Skin epidermis (tissue), 12 donors: Measurements from ENCODE around the gene SAT1.
"Not testable (repeated sequence)": the region's sequence is repeated elsewhere in the genome, so short reads cannot be mapped to it uniquely, and the experiment has no call there.

Source experiments
- H3K27ac ChIP-seq, 21 experiments: fragments of 200-600 bp; sonication (generic) in 11 of 21; one replicate each; pipeline ENCODE4 v1.5.0; 2020; ENCODE audit warnings: mild to moderate bottlenecking in 3 of 21, inconsistent platforms in 2 of 21, moderate library complexity in 2 of 21
- H3K4me3 ChIP-seq, 7 experiments: fragments of 200-600 bp; sonication (generic) in 2 of 7; one replicate each; pipeline ENCODE4 v1.5.0; 2020; ENCODE audit warnings: inconsistent platforms in 2 of 7, mild to moderate bottlenecking in 2 of 7, moderate library complexity in 1 of 7

Gene SAT1

GRCh38 chrX:23771086-23771485 is 11.9 kb upstream of the SAT1 start:
- H3K4me3 ChIP-seq, H3K27ac ChIP-seq: not testable (repeated sequence)

GRCh38 chrX:23773601-23774175 is 9.3 kb upstream of the SAT1 start:
- Histone ChIP-seq H3K4me3 (no peak overlapping the region), H3K27ac (peak overlapping the region in 13 of 21 experiments; percentile 2 to 82 (median 65))

DNA sequence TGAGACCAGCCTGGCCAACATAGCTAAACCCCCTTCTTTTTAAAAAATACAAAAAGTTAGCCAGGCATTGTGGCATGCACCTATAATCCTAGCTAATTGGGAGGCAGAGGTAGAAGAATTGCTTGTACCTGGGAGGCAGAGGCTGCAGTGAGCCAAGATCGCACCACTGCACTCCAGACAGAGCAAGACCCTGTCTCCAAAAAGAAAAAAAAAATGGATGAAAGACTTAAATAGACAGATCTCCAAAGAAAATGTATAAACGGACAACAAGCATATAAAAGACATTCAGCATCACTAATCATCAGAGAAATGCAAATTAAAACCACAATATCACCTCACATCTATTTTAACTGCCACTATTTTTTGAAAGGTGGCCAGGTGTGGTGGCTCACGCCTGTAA is 6.6 kb upstream of the SAT1 start:
- H3K4me3 ChIP-seq, result no peak overlapping the region
- no peak overlapping the region for H3K27ac ChIP-seq

GRCh38 chrX:23779025-23779424 is 3.9 kb upstream of the SAT1 start:
- Histone ChIP-seq H3K27ac (no peak overlapping the region), H3K4me3 (no peak overlapping the region)

- Histone ChIP-seq H3K27ac (peak overlapping the region in 8 of 21 experiments; percentile 34 to 94 (median 54)), H3K4me3 (peak overlapping the region in 3 of 7 experiments; percentile 55 to 69 (median 59))
Observed at GRCh38 chrX:23782455-23782854, 518 bp upstream of the SAT1 start.

DNA sequence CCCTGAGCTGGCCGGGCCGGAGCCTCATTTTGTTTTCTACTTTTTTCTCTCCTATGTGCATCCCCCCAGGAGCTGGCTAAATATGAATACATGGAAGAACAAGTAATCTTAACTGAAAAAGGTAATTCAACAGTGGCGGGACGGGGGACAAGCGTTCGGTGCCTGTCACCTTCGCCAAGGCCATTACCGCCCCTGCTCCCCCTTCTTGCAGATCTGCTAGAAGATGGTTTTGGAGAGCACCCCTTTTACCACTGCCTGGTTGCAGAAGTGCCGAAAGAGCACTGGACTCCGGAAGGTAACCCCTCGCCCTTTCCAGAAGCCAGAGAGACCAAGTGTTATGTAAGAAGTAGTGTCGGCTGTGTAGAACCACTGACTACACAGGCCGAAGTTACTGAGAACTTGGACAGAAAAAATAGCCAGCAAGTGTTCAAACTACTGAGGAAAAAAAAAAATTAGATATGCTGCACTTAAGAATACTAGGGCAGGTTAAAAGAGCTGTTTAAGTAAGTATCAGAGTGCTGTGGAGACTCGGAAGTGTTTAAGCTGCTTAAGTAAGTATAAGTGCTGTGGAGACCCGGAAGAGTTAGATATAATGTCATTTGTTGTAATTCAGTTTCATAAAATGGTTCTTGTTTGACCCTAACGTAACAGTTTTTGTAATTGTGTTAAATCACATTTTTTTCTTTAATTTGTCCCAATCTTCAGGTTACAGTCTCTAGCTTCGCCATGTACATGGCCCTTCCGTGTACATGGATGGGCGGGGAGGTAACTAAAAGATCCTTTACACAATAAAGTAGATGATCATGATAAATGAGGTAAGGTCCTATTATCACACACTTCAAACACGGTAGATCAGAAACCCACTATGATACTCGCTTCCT is 856 bp downstream of the SAT1 start:
- peak overlapping the region; percentile 67 to 95 (median 86) for H3K27ac ChIP-seq
- peak overlapping the region; percentile 47 to 69 (median 55) for H3K4me3 ChIP-seq

- Histone ChIP-seq H3K4me3 (peak overlapping the region; percentile 47 to 69 (median 55)), H3K27ac (peak overlapping the region in 16 of 21 experiments; percentile 45 to 95 (median 88))
Observed at GRCh38 chrX:23784470-23785331, 1.7 kb downstream of the SAT1 start.

DNA sequence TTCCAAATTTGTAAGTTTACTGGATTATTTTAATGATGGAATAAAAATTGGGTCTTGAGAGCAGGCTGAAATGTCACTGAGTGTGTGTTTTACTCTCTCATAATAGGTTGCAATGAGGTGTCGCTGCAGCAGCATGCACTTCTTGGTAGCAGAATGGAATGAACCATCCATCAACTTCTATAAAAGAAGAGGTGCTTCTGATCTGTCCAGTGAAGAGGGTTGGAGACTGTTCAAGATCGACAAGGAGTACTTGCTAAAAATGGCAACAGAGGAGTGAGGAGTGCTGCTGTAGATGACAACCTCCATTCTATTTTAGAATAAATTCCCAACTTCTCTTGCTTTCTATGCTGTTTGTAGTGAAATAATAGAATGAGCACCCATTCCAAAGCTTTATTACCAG is 2.6 kb downstream of the SAT1 start:
- peak overlapping the region in 3 of 7 experiments; percentile 55 to 69 (median 59) for H3K4me3 ChIP-seq
- no peak overlapping the region for H3K27ac ChIP-seq

- Histone ChIP-seq H3K4me3 (no peak overlapping the region), H3K27ac (no peak overlapping the region)
Observed at GRCh38 chrX:23786268-23786815, 3.4 kb downstream of the SAT1 start.

DNA sequence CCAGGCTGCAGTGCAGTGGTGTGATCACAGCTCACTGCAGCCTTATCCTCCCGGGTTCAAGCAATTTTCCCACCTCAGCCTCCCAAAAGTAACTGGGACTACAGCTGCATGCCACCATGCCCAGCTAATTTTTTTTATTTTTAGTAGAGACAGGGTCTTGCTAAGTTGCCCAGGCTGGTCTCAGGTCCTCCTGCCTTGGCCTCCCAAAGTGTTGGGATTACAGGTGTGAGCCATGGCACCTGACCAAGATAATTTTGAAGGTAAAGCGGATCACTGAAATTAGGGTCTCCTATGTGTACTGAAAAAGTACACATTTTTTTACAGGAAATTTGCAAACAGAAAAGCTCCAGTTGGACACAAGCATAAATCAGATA is 4.8 kb downstream of the SAT1 start:
- Histone ChIP-seq H3K27ac (peak overlapping the region in 1 of 21 experiments; percentile 11), H3K4me3 (no peak overlapping the region)

DNA sequence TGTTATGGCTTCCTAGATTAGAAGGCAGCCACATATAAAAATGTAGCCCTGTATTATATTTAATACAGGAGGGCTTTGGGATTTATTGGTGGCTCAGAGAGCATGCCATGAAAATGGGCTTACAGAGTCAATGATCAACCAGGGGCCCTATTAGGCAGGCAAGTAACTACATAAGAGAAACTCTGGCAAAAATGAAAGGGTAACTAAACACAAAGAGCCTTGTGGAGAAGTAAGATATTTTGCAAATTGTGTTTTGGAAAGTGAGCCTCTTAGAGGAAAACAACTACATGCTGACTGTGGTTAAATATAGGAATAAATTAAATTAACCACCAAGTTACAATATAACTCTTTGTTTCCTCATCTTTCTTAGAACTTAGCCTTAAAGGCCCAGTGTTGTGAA is 5.5 kb downstream of the SAT1 start:
- H3K4me3 ChIP-seq, result no peak overlapping the region
- peak overlapping the region in 1 of 21 experiments; percentile 11 for H3K27ac ChIP-seq

DNA sequence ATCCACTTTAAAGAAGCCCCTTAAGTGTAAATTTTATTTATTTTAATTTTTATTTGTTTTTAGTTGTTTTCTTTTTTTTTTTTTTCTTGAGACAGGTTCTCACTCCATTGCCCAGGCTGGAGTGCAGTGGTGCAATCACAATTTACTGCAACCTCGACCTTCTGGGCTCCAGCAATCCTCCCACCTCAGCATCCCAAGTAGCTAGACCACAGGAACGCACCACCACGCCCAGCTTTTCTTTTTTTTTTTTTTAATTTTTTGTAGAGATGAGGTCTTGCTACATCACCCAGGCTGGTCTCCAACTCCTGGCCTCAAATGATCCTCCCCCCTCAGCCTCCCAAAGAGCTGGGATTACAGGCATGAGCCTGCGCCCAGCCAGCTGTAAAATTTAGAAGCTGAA is 6.0 kb downstream of the SAT1 start:
- no peak overlapping the region for H3K4me3 ChIP-seq

GRCh38 chrX:23789386-23790154 is 6.6 kb downstream of the SAT1 start:
- no peak overlapping the region for H3K4me3 ChIP-seq
- H3K27ac ChIP-seq, result no peak overlapping the region

More for the DNA sequence above, 6.0 kb downstream of the SAT1 start:
- H3K27ac ChIP-seq, result no peak overlapping the region

GRCh38 chrX:23790155-23790497 is 7.2 kb downstream of the SAT1 start:
- Histone ChIP-seq H3K27ac (no peak overlapping the region), H3K4me3 (no peak overlapping the region)

- Histone ChIP-seq H3K4me3 (no peak overlapping the region), H3K27ac (no peak overlapping the region)
Observed at GRCh38 chrX:23792861-23793553, 10.0 kb downstream of the SAT1 start.

- H3K27ac ChIP-seq, result no peak overlapping the region
- H3K4me3 ChIP-seq, result no peak overlapping the region
Observed at GRCh38 chrX:23795221-23795620, 12.2 kb downstream of the SAT1 start.

DNA sequence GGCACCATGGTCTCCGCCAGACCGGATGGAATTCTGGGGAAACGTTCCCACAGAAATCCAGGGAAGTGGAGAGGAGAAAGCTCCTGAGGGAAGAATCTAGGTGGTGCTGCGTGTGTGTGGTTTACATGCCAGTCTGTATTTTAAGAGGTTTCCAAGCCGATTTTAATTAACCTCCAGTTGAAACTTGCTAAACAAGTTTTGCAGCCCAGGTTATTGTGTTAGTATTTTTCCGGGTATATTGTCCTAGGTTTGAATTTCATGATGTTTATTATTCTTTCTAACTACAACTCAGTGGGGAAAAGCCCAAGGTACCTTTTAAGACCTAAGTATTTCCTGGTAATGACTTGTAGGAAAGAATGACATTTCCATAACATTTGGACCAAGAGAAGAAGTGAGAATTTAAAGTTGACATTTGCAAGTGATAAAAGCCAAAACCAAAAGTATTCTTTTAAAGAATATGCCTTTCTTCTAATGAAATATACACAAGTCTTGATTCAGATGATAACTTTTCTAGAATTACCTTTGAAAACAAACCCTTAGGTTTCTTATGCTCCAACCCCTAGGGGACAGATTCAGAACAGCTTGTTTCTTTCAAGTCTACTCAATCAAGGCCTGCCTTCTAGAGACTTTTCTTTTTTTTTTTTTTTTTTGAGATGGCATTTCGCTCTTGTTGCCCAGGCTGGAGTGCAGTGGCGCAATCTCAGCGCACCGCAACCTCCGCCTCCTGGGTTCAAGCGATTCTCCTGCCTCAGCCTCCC is 14.6 kb downstream of the SAT1 start:
- peak overlapping the region in 6 of 21 experiments; percentile 3 to 44 (median 20) for H3K27ac ChIP-seq
- no peak overlapping the region for H3K4me3 ChIP-seq

- Histone ChIP-seq H3K4me3 (no peak overlapping the region), H3K27ac (no peak overlapping the region)
Observed at GRCh38 chrX:23799469-23800065, 16.6 kb downstream of the SAT1 start.
